Mesendoderm (in vitro differentiated cells): Measurements from ENCODE around the gene CYCS.

Experiments used
- DNase-seq: peaks from one replicate; pipeline ENCODE4 v3.0.0; 2013
- H2AK5ac ChIP-seq: 2 replicates; pipeline ENCODE4 v1.6.1; 2013; ENCODE audit warnings: low read length, inconsistent platforms
- H2BK120ac ChIP-seq: 2 replicates; pipeline ENCODE4 v1.6.1; 2013; ENCODE audit warnings: low read depth, mild to moderate bottlenecking, low read length, moderate library complexity, mixed read lengths
- H2BK15ac ChIP-seq: replicated peaks from 2 replicates; pipeline ENCODE4 v1.6.1; 2013; ENCODE audit warnings: low read depth, mild to moderate bottlenecking, moderate library complexity
- H2BK5ac ChIP-seq: 2 replicates; pipeline ENCODE4 v1.6.1; 2013; ENCODE audit warnings: low read length, inconsistent platforms
- H3K18ac ChIP-seq: 2 replicates; pipeline ENCODE4 v1.6.1; 2013; ENCODE audit warnings: mild to moderate bottlenecking, low read length, mixed read lengths
- H3K23ac ChIP-seq: one replicate; pipeline ENCODE4 v1.6.1; 2013; ENCODE audit warnings: low read length
- H3K27ac ChIP-seq: 2 replicates; pipeline ENCODE4 v1.5.1; 2013; ENCODE audit warnings: low read depth, mild to moderate bottlenecking, inconsistent platforms, low read length, moderate library complexity
- H3K27me3 ChIP-seq: 2 replicates; pipeline ENCODE4 v1.6.1; 2013; ENCODE audit warnings: low read length, control low read depth, mild to moderate bottlenecking, inconsistent platforms; ENCODE audit not compliant: insufficient read depth, poor library complexity
- H3K36me3 ChIP-seq: 2 replicates; pipeline ENCODE4 v1.6.1; 2013; ENCODE audit warnings: low read length, inconsistent platforms; ENCODE audit not compliant: control insufficient read depth, insufficient read depth
- H3K4ac ChIP-seq: one replicate; pipeline ENCODE4 v1.6.1; 2013; ENCODE audit warnings: low read depth, mild to moderate bottlenecking, low read length, moderate library complexity
- H3K4me1 ChIP-seq: 2 replicates; pipeline ENCODE4 v1.6.1; 2013; ENCODE audit warnings: low read depth, low read length, inconsistent platforms; ENCODE audit not compliant: control insufficient read depth
- H3K4me2 ChIP-seq: 2 replicates; pipeline ENCODE4 v1.6.1; 2013; ENCODE audit warnings: low read length
- H3K4me3 ChIP-seq: 2 replicates; pipeline ENCODE4 v1.5.1; 2013; ENCODE audit warnings: mild to moderate bottlenecking, low read length
- H3K56ac ChIP-seq: one replicate; pipeline ENCODE4 v1.6.1; 2013; ENCODE audit warnings: low read length
- H3K79me1 ChIP-seq: 2 replicates; pipeline ENCODE4 v1.6.1; 2013; ENCODE audit warnings: low read length, inconsistent platforms
- H3K79me2 ChIP-seq: 2 replicates; pipeline ENCODE4 v1.6.1; 2013; ENCODE audit warnings: mild to moderate bottlenecking, low read length; ENCODE audit not compliant: control insufficient read depth, insufficient read depth
- H3K9ac ChIP-seq: 2 replicates; pipeline ENCODE4 v1.6.1; 2013; ENCODE audit warnings: low read length, inconsistent platforms
- H4K5ac ChIP-seq: one replicate; pipeline ENCODE4 v1.6.1; 2013; ENCODE audit warnings: low read length
- H4K8ac ChIP-seq: one replicate; pipeline ENCODE4 v1.6.1; 2013; ENCODE audit warnings: low read depth, mild to moderate bottlenecking, control low read depth, low read length, moderate library complexity
- WGBS: extraction: QIAGEN DNeasy Blood & Tissue Kit; methylation state at CpG from one replicate; pipeline ENCODE4 v1.1.7; 2013; ENCODE audit warnings: low lambda C conversion rate, missing lambda C conversion rate; ENCODE audit not compliant: insufficient coverage; ENCODE audit errors: extremely low coverage; 5-methylcytosine and 5-hydroxymethylcytosine counted together

The CYCS gene

GRCh38 chr7:25093268-25093826 is 31.7 kb downstream of the CYCS start:
- no peaks in the 10 kb centered on the region for H3K79me1 ChIP-seq
- H3K4ac ChIP-seq = no peak overlapping the region
- no peak overlapping the region for H3K23ac ChIP-seq
- no CpG with 5 or more reads among the region's 6 CpGs for WGBS
- no peaks in the 10 kb centered on the region for H3K36me3 ChIP-seq
- H3K4me1 ChIP-seq = peaks cover 2% of the 10 kb centered on the region
- no peak overlapping the region for H2BK5ac ChIP-seq
- H3K56ac ChIP-seq = no peak overlapping the region
- no peak overlapping the region for H2AK5ac ChIP-seq
- H3K18ac ChIP-seq = no peak overlapping the region
- H4K5ac ChIP-seq = no peak overlapping the region
- DNase-seq = peak; percentile 89
- H3K27ac ChIP-seq = no peak overlapping the region
- no peak overlapping the region for H3K4me2 ChIP-seq
- H2BK15ac ChIP-seq = no peak overlapping the region
- H3K79me2 ChIP-seq = no peaks in the 10 kb centered on the region
- no peak overlapping the region for H3K9ac ChIP-seq
- no peak overlapping the region for H4K8ac ChIP-seq
- no peak overlapping the region for H2BK120ac ChIP-seq
- no peak overlapping the region for H3K4me3 ChIP-seq
- H3K27me3 ChIP-seq = no peaks in the 10 kb centered on the region

- Histone ChIP-seq H3K4me3 (no peak overlapping the region), H3K4me2 (no peak overlapping the region), H3K79me1 (no peaks in the 10 kb centered on the region), H3K27me3 (no peaks in the 10 kb centered on the region), H4K5ac (no peak overlapping the region), H3K79me2 (no peaks in the 10 kb centered on the region), H4K8ac (no peak overlapping the region), H2BK15ac (no peak overlapping the region), H3K9ac (no peak overlapping the region), H2BK5ac (no peak overlapping the region), H3K4ac (no peak overlapping the region), H3K36me3 (no peaks in the 10 kb centered on the region), H2BK120ac (no peak overlapping the region), H3K23ac (no peak overlapping the region), H3K18ac (no peak overlapping the region), H3K27ac (no peak overlapping the region), H3K4me1 (peaks cover 2% of the 10 kb centered on the region), H2AK5ac (no peak overlapping the region), H3K56ac (no peak overlapping the region)
- no CpG with 5 or more reads among the region's 4 CpGs for WGBS
- DNase-seq = no peak
These were observed 33.3 kb downstream of the CYCS start for GRCh38 chr7:25091779-25092178.

- Histone ChIP-seq H2AK5ac (no peak overlapping the region), H3K56ac (no peak overlapping the region), H2BK15ac (no peak overlapping the region), H3K4ac (no peak overlapping the region), H4K5ac (no peak overlapping the region), H3K79me2 (no peaks in the 10 kb centered on the region), H3K36me3 (no peaks in the 10 kb centered on the region), H3K27me3 (no peaks in the 10 kb centered on the region), H3K27ac (no peak overlapping the region), H3K4me2 (no peak overlapping the region), H3K4me1 (peaks cover 2% of the 10 kb centered on the region), H4K8ac (no peak overlapping the region), H2BK5ac (no peak overlapping the region), H3K23ac (no peak overlapping the region), H3K9ac (no peak overlapping the region), H2BK120ac (no peak overlapping the region), H3K4me3 (no peak overlapping the region), H3K79me1 (no peaks in the 10 kb centered on the region), H3K18ac (no peak overlapping the region)
- DNase-seq = no peak
- WGBS = no CpG with 5 or more reads among the region's 1 CpG
These were observed 33.9 kb downstream of the CYCS start for GRCh38 chr7:25091176-25091575.

- Histone ChIP-seq H3K23ac (no peak overlapping the region), H3K4me1 (peaks cover 2% of the 10 kb centered on the region), H3K4me3 (no peak overlapping the region), H2BK5ac (no peak overlapping the region), H3K27ac (no peak overlapping the region), H3K79me1 (no peaks in the 10 kb centered on the region), H3K18ac (no peak overlapping the region), H2AK5ac (no peak overlapping the region), H3K79me2 (no peaks in the 10 kb centered on the region), H3K4me2 (no peak overlapping the region), H2BK120ac (no peak overlapping the region), H3K27me3 (no peaks in the 10 kb centered on the region), H3K36me3 (no peaks in the 10 kb centered on the region), H4K5ac (no peak overlapping the region), H3K9ac (no peak overlapping the region), H3K56ac (no peak overlapping the region), H3K4ac (no peak overlapping the region), H2BK15ac (no peak overlapping the region), H4K8ac (no peak overlapping the region)
- no peak for DNase-seq
- WGBS = no CpG with 5 or more reads among the region's 4 CpGs
These were observed 34.7 kb downstream of the CYCS start for GRCh38 chr7:25090374-25090773.

- Histone ChIP-seq H3K4me3 (no peak overlapping the region), H2BK120ac (no peak overlapping the region), H3K79me1 (no peaks in the 10 kb centered on the region), H3K18ac (no peak overlapping the region), H3K36me3 (no peaks in the 10 kb centered on the region), H3K23ac (no peak overlapping the region), H3K9ac (no peak overlapping the region), H3K27ac (no peak overlapping the region), H3K56ac (no peak overlapping the region), H3K4ac (no peak overlapping the region), H2BK15ac (no peak overlapping the region), H4K5ac (no peak overlapping the region), H3K79me2 (no peaks in the 10 kb centered on the region), H2AK5ac (no peak overlapping the region), H3K4me1 (no peaks in the 10 kb centered on the region), H4K8ac (no peak overlapping the region), H3K27me3 (no peaks in the 10 kb centered on the region), H3K4me2 (no peak overlapping the region), H2BK5ac (no peak overlapping the region)
- no peak for DNase-seq
- no CpG with 5 or more reads among the region's 2 CpGs for WGBS
These were observed 37.2 kb downstream of the CYCS start for GRCh38 chr7:25087855-25088254.

GRCh38 chr7:25084821-25085220 is 40.2 kb downstream of the CYCS start:
- Histone ChIP-seq H2BK15ac (no peak overlapping the region), H3K4me1 (no peaks in the 10 kb centered on the region), H2BK5ac (no peak overlapping the region), H3K4me3 (no peak overlapping the region), H3K56ac (no peak overlapping the region), H3K36me3 (no peaks in the 10 kb centered on the region), H3K4ac (no peak overlapping the region), H3K23ac (no peak overlapping the region), H3K9ac (no peak overlapping the region), H4K8ac (no peak overlapping the region), H4K5ac (no peak overlapping the region), H2AK5ac (no peak overlapping the region), H3K79me1 (no peaks in the 10 kb centered on the region), H3K4me2 (no peak overlapping the region), H3K79me2 (no peaks in the 10 kb centered on the region), H3K27me3 (no peaks in the 10 kb centered on the region), H2BK120ac (no peak overlapping the region), H3K27ac (no peak overlapping the region), H3K18ac (no peak overlapping the region)
- DNase-seq = no peak
- WGBS = no CpG with 5 or more reads among the region's 2 CpGs
